ENCODE data around the gene PCDH9.

- TF ChIP-seq CTCF (IDR thresholded peaks at IDR 0.05) (no peak), REST (IDR thresholded peaks at IDR 0.05; ENCODE audit: insufficient read depth in 1 of 2, low read depth in 2 of 2, low read length in 1 of 2) (no peak)
Observed at GRCh38 chr13:66911411-66911939, 318.7 kb downstream of the PCDH9 start.
